ENCODE data around the gene GDF10.

GDF10 gene

DNA sequence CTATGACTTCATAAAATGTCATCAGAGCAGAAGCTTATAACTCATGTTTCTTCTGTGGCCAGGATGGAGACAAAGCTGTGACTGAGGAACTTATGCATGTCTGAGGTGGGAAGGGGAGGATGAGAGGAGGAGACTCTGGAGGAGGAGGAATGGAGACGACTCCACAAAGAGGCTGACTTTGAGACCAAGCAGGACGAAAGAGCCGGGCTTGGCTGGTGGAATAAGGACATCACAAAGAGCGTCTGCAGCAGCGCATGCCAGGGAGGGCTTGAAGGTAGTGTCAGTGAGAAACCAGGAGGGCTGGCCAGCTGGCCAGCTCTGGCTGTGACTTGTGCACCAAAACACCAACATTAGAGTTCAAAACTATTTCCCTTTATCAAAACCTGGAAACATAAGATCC, 16.1 kb downstream of the GDF10 start:
- DNase-seq (ENCODE audit: low spot score) = no peak

DNA sequence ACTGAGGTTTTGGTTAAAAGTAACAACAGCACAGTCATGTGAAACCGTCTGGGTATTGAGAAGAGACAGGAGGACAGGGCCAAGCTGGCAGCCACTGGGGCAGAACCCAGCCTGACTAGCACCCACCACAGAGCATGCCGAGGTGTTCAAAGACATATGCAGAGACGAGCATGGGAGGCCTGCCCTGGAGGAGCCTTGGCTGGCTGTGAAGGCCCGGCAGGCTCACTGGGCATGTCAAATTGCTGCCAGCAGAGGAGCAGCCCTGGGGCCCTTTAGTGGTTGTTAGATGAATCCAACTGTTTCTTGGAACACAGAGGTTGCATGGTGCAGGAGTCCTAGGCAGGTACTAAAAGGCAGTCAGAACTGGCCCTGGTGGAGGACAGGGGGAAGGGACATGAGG, 17.3 kb downstream of the GDF10 start:
- DNase-seq (ENCODE audit: low spot score) = no peak

DNA sequence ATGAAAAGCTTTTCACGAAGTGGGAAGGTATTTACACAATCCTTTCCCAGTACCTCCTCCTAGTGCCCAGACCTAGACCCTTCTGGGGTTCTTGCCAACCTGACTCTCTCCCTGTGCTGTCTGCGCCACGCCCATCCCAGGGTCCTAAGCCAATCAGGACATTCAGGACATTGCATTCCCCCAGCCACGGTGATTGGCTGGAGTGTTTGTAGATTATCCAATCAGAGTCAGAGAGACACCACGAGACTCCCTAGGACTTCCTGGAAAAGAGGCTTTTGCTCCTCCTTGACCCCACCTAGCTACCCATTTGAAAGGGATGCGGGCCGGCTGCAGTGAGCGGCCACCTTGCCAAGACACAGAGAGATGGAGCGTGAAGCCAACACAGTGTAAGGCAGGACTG, 18.7 kb downstream of the GDF10 start:
- DNase-seq (ENCODE audit: low spot score) = no peak

DNA sequence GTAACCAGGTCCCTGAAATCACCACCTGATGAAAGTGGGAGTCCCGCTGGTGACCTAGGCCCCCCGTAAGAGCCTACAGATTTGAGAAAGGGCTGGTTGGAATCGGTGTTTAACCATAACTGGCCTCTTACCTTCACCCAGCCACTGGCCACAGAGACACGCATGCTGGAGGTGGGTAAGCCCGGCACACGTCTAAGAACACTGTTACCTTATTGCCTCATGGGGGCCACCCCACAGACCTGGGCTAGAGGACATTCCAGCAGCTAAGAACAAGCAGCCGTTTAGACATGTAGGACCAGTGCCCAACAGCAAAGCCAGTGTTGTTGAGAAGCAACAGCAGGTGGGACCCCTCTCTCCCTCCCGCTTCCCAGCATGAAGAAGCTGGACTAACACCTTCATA, 19.8 kb downstream of the GDF10 start:
- no peak for DNase-seq (ENCODE audit: low spot score)

DNA sequence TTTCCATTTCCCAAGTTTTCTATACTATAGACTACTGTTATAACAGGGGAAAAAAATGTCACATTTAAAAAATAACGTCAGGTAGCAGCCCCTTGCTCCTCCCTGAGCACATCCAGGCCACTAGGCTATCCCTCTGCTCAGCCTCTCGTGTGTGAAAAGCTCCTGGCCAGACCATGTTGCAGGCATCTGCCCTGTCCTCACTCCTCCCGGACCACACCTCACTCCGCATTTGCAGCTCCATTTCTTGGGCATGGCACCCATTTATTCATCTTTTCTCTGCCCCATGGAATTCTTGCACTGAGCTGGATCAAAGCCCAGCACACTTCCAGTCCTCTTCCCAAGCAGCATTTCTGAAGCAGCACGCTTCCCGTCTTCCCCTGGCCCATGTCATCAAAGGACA, 20.8 kb downstream of the GDF10 start:
- no peak for DNase-seq (ENCODE audit: low spot score)

DNA sequence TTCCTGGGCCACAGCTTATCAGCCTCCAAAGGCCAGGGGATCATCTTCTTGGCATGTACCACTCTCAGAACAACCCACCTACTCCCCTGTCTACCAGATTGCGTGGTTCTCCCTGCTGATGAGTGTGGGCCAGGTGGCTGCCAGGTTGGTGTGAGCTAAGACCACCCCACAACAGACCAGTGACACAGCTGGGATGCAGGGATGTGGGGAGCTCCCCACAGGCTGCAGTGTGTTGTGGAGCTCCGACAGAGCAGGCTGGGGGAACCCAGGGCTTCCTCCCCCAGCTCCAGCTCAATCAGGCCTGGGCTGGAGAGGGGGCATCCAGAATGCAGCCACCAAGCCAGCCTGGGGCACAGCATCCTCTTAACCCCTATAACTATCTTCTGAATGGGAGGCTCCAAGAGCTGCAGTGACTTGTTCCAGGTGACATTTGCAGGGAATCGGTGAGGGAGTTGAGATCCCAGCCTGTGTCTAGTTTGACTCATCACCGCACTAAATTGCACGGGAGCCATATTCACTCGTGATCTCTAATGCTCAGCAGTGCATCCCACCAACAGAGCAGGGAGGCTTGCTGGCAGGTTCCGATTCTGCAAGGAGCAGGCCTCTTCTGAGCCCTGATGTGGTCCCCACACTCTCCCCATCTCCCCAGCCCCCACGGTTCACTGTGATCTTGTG, 21.7 kb downstream of the GDF10 start:
- DNase-seq (ENCODE audit: low spot score) = no peak

DNA sequence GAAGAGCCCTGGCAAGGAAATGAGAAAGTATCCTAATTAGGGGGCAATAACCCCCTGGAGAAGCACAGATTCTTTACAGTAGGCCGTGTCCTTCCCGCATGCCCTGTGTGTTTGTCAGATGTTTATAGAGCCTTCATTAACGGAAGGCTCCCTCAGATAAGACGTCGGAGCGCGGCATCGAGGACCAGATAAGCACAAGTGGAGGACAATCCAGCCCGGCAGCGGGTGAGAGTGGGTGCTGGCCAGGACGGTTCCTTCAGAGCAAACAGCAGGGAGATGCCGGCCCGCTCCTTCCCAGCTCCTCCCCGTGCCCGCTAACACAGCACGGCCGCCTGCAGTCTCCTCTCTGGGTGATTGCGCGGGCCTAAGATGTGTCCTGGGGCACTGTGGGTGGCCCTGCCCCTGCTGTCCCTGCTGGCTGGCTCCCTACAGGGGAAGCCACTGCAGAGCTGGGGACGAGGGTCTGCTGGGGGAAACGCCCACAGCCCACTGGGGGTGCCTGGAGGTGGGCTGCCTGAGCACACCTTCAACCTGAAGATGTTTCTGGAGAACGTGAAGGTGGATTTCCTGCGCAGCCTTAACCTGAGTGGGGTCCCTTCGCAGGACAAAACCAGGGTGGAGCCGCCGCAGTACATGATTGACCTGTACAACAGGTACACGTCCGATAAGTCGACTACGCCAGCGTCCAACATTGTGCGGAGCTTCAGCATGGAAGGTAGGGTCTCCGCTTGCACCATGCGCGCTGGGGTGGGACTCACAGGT, 22.5 kb downstream of the GDF10 start, which contains the start of gene GDF2:
Gene GDF2 (plus strand): TSS at position 155 of the 762 bp plus-strand sequence. CDS start 215 bp downstream, at position 370.
- no peak for DNase-seq (ENCODE audit: low spot score)

DNA sequence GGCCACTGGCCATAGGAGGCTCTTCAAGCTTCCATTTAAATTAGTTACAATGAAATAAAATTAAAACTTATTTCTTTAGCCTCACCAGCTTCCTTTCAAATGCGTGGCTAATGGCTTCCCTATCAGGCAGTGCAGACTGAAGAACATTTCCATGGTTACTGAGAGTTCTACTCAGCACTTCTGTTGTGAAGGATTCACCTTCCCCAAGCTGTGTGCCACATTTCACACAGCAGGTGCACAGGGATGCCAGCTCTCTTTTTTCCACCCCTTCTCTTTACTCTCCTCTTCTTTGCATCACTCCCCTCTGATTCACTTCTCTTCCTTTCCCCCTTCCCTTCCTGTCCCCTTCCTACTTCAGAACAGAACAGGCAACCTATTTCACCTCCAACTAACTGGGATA, 23.1 kb downstream of the GDF10 start:
- DNase-seq (ENCODE audit: low spot score) = no peak

DNA sequence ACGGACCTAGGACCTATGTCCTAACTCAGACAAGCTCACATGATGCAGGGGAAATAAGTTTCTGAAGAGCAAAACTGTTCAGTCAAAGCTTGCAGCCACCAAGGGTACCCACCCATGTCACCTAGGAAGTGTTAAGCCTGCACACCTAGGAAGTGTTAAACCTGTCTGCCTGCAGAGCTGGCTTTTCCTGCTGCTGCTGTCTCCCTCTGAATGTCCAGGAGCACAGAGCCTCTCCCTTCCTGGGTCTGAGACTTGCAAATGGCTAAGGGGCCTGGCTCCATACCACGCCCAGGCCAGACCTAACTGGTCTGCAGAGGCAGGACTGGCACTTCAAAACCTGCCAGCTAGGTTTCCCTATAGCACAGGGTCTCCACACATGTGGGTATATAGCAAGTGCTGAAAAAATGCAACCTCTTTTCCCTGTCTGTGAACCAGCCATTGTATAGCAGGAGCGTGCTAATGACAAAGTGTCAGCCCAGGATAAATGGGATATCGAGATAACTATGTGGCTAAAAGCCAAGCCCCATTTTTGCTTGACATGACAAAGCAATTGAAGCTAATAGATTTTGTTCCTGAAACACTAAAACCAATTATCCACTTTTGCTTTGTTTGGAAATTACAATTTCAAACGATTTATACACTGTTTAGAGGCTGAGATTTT, 23.8 kb downstream of the GDF10 start:
- no peak for DNase-seq (ENCODE audit: low spot score)

DNA sequence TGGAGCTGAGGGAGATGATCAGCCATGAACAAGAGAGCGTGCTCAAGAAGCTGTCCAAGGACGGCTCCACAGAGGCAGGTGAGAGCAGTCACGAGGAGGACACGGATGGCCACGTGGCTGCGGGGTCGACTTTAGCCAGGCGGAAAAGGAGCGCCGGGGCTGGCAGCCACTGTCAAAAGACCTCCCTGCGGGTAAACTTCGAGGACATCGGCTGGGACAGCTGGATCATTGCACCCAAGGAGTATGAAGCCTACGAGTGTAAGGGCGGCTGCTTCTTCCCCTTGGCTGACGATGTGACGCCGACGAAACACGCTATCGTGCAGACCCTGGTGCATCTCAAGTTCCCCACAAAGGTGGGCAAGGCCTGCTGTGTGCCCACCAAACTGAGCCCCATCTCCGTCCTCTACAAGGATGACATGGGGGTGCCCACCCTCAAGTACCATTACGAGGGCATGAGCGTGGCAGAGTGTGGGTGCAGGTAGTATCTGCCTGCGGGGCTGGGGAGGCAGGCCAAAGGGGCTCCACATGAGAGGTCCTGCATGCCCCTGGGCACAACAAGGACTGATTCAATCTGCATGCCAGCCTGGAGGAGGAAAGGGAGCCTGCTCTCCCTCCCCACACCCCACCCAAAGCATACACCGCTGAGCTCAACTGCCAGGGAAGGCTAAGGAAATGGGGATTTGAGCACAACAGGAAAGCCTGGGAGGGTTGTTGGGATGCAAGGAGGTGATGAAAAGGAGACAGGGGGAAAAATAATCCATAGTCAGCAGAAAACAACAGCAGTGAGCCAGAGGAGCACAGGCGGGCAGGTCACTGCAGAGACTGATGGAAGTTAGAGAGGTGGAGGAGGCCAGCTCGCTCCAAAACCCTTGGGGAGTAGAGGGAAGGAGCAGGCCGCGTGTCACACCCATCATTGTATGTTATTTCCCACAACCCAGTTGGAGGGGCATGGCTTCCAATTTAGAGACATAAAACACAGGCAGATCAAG, 25.6 kb downstream of the GDF10 start:
- no peak for DNase-seq (ENCODE audit: low spot score)

DNA sequence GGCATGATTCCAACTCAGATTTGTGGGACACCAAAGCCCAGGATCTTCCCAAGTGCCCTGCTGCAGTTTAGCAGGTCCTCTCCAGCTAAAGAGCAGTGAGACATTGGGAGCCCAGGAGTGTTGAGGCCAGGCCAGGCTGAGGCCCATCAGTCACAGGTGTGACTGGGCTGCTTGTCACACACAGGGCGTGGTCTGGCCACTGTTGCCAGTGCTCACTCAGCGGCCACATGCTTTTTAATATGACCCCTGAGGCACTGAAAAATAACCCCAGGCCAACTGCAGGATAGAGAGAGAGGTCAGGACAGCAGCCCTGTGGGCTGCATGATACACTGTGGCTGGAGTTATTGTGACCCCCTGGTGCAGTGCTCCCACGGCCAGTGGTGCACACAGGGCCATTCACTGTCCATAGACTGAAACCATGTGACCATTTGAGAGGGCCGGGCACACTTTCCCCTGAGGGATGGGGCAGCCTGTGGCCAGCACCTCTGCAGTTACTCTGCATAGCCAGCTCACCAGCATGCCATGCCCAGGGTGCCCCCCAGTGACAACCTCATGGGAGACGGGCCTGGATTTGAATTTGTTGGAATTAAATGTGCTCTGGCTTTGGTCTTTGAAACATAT, 26.4 kb downstream of the GDF10 start:
- no peak for DNase-seq (ENCODE audit: low spot score)

DNA sequence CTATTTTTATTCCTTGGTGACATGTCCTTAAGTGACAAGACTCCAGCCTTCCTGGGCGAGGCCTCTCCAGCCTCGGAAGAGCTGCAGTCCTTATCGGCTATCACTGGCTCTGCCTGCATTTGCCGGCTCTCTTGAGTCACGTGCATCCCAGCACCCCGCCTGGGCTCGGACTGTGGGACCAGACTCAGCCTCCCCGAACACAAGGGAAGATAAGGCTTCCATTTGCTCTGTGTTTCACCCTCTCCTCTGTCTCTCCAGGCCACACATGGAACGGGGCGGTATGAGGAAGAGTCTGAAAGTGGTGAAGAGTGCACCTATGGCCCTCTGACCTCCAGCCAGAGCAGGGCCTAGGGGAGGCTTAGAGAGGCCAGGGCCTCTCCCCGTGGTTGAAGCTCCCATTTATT, 26.9 kb downstream of the GDF10 start:
- no peak for DNase-seq (ENCODE audit: low spot score)

DNA sequence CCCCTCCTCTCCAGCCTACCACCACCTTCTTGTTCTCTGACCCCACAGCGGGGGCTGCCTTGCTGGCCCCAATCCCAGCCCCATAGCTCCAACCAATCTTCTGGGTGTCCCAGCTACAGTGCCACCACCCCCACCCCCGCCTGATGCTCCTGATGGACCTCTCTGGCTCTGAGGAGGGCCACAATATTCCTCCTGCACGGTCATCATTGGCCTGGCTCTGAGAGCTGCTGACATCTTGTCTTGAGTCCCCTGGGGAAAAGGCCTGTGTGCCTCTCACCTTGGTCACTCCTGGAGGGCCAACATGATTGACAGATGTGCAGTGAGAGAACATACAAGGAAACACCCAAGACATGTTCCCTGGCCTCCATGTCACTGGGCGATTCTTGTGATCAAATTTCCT, 29.9 kb downstream of the GDF10 start:
- no peak for DNase-seq (ENCODE audit: low spot score)

DNA sequence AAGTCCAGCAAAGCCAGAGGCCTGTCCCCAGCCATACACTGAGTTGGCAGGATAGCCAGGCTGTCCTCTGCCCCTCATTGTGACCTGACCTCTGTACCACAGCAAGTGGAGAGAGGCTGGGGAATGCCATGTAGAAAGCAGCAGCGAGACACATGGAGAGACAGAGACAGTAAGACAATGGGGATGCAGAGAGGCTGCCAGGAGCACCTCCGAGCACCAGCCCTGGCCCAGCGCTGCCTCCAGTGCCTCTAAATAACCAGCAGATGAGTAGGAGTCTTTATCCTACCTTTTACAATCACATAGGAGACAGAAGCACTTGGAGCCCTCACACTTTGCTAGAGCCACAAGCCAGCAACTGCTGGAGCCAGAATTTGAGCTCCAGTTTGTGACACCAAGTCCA, 30.4 kb downstream of the GDF10 start:
- DNase-seq (ENCODE audit: low spot score) = no peak

DNA sequence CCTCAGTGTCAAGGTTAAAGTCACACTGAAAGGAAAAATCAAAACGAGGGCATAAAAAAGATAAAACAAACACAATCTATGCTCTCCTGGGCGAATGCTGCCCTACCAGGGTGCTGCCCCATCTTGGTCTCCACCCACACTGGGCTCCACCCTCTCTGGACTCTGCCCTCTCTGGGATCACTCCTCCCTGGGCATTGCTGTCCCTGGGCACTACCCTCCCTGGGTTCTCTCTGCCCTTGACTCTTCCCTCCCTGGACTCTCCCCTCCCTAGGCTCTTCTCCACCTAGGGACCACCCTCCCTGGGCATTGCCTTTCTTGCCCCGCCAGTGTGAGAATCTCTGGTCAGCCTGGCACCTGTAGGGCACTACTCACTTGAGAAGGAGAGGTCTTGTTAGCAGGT, 30.8 kb downstream of the GDF10 start:
- no peak for DNase-seq (ENCODE audit: low spot score)

DNA sequence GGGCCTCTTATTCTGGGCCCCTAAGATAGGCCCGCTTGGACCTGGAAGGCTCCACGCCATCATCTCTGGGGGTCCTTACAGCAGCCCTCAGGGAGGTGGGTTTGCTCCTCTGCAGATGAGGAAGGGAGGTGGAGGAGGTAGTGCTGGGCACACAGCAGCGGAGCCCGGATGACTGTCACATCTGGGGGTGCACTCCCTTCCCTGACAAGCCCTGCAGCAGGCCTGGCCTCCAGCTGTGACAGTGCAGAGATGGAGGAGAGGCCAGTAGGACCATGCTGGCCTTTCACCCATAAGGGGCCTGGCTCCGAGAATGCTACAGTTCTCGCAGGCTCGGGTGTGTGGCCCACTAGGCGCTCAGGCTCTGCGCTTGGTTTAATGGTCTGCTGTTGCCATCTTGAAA, 31.5 kb downstream of the GDF10 start:
- no peak for DNase-seq (ENCODE audit: low spot score)

DNA sequence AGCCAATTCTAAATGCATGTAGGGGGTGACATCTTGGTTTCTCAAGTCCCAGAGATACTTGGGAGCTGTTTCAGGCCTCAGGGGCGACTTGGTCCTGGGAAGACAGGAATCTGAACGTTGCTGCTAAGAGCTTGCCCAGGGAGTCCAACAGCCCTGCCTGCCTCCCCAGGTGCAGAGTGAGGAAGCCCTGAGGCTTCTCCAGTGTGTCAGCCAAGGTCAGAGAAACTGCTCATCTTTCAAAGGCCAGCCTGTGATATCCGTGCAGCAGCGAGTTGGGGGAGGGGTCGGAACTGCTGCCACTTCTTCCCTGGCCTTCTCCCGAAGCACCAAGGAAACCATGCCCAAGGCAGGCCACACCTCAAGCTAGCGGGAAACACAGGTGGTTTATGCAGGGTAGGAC, 32.0 kb downstream of the GDF10 start:
- DNase-seq (ENCODE audit: low spot score) = no peak

DNA sequence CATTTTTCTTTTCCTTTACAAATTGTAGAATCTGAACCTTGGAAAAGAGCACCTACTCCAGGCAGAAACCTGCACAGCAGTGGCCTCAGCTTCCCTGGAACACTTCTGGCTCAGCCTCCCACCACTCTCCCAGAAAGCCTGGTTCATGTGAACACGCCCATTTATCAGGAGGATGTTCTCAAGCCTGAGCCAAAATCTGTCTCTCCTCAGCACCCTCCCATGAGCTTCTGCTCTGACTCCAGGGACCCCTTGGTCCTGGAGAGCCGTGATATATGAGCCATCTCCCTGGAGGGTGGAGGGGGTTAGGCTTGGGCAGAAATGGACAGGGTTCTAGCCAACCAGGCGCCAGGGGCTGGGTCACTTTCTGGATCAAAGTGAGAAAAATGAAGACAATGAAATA, 32.4 kb downstream of the GDF10 start:
- no peak for DNase-seq (ENCODE audit: low spot score)

DNA sequence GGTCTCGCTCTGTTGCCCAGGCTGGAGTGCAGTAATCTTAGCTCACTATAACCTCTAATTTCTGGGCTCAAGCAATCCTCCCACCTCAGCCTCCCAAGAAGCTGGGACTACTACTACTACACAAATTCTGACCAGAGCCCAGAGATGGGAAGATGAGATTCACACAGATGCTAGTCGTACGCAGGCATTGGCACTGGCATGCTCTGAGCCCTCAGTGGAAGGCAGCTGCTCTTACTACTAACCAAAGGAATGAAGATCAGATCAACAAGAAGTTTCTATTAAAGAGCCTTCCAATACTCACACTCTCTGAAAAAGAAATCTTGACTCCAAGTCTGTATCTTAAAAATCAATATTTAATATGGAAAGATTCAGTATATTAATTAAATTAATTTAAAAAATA, 32.9 kb downstream of the GDF10 start:
- no peak for DNase-seq (ENCODE audit: low spot score)

DNA sequence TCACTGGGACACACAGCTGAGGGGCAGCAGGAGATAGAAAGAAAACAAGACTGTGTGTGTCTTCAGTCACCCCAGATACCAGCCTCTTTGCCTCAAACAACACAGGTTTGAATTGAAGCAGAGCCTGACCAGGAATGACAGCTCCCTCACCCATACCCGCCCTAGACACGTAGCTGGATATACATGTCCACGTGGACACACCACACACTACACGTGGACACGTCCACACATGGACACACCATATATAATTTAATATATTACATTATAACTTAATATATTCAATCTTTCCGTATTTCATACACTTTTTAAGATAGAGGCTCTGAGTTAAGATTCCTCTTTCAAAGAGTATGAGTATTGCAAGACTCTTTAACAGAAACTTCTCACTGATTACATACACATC, 33.5 kb downstream of the GDF10 start:
- no peak for DNase-seq (ENCODE audit: low spot score)

DNA sequence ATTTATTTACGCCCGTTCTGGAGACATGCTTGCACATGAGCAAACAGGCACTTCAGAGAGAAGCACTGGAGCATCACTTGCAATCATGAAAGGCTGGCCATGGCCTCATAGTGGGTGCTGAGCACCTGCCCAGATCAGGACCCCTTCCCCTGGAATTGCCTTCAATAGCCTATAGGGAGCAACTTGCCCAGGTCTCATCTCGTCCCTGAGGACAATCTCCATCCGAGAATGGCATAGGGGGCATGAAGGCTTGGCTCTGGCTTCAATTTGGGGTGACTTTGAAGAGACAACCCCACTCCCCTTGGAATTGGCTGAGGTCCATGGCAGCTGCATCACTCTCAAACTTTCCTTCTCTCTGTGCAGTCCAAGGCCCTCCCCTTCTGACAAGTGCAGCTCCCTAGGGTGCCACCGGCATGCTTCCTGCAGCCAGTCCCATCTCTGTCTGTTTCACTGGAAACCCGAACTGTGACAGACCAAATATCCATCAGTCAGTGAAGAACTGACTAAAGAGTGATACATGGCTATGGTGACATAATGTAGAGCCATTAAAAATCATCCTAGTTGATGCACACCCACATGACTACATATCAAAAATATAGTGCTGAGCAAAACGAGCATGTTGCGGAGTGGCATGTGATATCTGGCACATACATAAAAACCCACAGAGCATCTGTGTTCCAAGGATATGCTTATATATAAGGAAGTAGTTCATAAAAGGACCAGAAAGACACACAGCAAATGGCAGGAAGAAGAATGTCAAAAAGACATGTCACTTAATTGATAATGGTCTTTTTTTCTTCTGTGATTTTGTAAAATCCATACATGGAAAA, 34.7 kb downstream of the GDF10 start:
- no peak for DNase-seq (ENCODE audit: low spot score)

Measured in GM03348 (cell line).